HepG2 (cell line): ENCODE data around the gene AMHR2. TPM values are rescaled to one million over a fixed set of nuclear protein-coding genes. Genes with fewer than 3 reads are reported as not detected.

Experiments
- DNMT3B ChIP-seq: conservative IDR thresholded peaks from 2 replicates; pipeline ENCODE4 v1.6.1; 2016; ENCODE audit warnings: missing biosample characterization, control low read depth
- IKZF1 ChIP-seq: fragments of 450-650 bp; IDR thresholded peaks from 2 replicates; pipeline ENCODE4 v1.7.1; 2016
- KLF13 ChIP-seq: sonication (generic); formaldehyde crosslinking; IDR thresholded peaks from 2 replicates; pipeline ENCODE4 v1.4.0; 2020; ENCODE audit warnings: mild to moderate bottlenecking, missing genetic modification reagents
- MAFF ChIP-seq: IDR thresholded peaks from 2 replicates; pipeline ENCODE4 v1.6.1; 2011; ENCODE audit warnings: low read depth, low read length, improper control_type of control experiment
- NFE2L2 ChIP-seq: fragments of 150-350 bp; IDR thresholded peaks from 2 replicates; pipeline ENCODE4 v1.6.1; 2014; ENCODE audit warnings: low read length
- PAX8 ChIP-seq: sonication (generic); formaldehyde crosslinking; IDR thresholded peaks from 2 replicates; pipeline ENCODE4 v1.8.0; 2022; ENCODE audit warnings: mild to moderate bottlenecking, missing genetic modification reagents, borderline replicate concordance
- PAXIP1 ChIP-seq: sonication (generic); formaldehyde crosslinking; conservative IDR thresholded peaks from 2 replicates; pipeline ENCODE4 v1.4.0; 2020; ENCODE audit warnings: mild to moderate bottlenecking, missing genetic modification reagents, moderate library complexity
- SATB2 ChIP-seq: sonication (generic); formaldehyde crosslinking; IDR thresholded peaks from 2 replicates; pipeline ENCODE4 v1.5.0; 2020; ENCODE audit warnings: missing genetic modification reagents
- ZNF326 ChIP-seq: sonication (generic); formaldehyde crosslinking; IDR thresholded peaks from 2 replicates; pipeline ENCODE4 v1.4.0; 2020; ENCODE audit warnings: missing genetic modification reagents, borderline replicate concordance
- ZNF407 ChIP-seq: sonication (generic); formaldehyde crosslinking; IDR thresholded peaks from one replicate; pipeline ENCODE4 v1.5.1; 2020; ENCODE audit warnings: mild to moderate bottlenecking, missing genetic modification reagents; ENCODE audit errors: not compliant biosample characterization
- ZNF781 ChIP-seq: sonication (generic); formaldehyde crosslinking; IDR thresholded peaks from 2 replicates; pipeline ENCODE4 v1.5.1; 2020; ENCODE audit warnings: borderline replicate concordance, mild to moderate bottlenecking, missing genetic modification reagents; ENCODE audit errors: not compliant biosample characterization
- ZNF788 ChIP-seq: sonication (generic); formaldehyde crosslinking; IDR thresholded peaks from 2 replicates; pipeline ENCODE4 v1.5.0; 2020; ENCODE audit warnings: mild to moderate bottlenecking, missing genetic modification reagents, borderline replicate concordance
- ZSCAN31 ChIP-seq: sonication (generic); formaldehyde crosslinking; IDR thresholded peaks from 2 replicates; pipeline ENCODE4 v1.5.0; 2020; ENCODE audit warnings: low read depth, mild to moderate bottlenecking, missing genetic modification reagents
- ZXDC ChIP-seq: sonication (generic); formaldehyde crosslinking; IDR thresholded peaks from 2 replicates; pipeline ENCODE4 v1.5.0; 2020; ENCODE audit warnings: mild to moderate bottlenecking, missing genetic modification reagents
- polyA plus RNA-seq, 8 experiments: library from polyadenylated mRNA; depleted of rRNA in 3 of 8; stranded (reverse) in 7 of 8; unstranded in 1 of 8; fragments of >200 nt; fragmentation: Illumina TruSeq in 4 of 8; extraction: Trizol in 4 of 8; gene quantifications; 2 replicates each; pipeline versions ENCODE4 v1.2.1 to v1.2.3, GENCODE V29; 2011 to 2016; ENCODE audit warnings: low read depth in 4 of 8, missing spikeins in 1 of 8, mixed read lengths in 1 of 8; ENCODE audit not compliant: insufficient read depth in 1 of 8
- total RNA-seq, 5 experiments: library from RNA; depleted of rRNA; stranded (reverse); fragments of >200 nt; fragmentation: Illumina TruSeq; extraction: Trizol; gene quantifications; 2 replicates each; pipeline ENCODE4 v1.2.3, GENCODE V29; 2016; ENCODE audit warnings: low read depth in 1 of 5

AMHR2 gene
- total and polyA plus RNA-seq, 2 of the 13 experiments (the other 11 are each of a cell fraction or from before 2014, with no cell fraction given), result 0.24 to 0.58 TPM

GRCh38 chr12:53451661-53452158, 28.1 kb downstream of the AMHR2 start, which contains the start of gene PCBP2 (continued):
- no peak for TF ChIP-seq MAFF
- peak; percentile 87; the same call in 1 of the 2 replicates for TF ChIP-seq ZNF788 (CRISPR knock-in tag)
- no peak for TF ChIP-seq ZSCAN31
- no peak for TF ChIP-seq ZXDC
- TF ChIP-seq SATB2 (CRISPR knock-in tag), result no peak
- TF ChIP-seq PAXIP1, result peak; percentile 49; the same call in 1 of the 2 replicates
- TF ChIP-seq ZNF326 (CRISPR knock-in tag), result no peak
- TF ChIP-seq DNMT3B, result no peak
- TF ChIP-seq IKZF1, result no peak
- no peak for TF ChIP-seq PAX8
- no peak for TF ChIP-seq ZNF781 (CRISPR knock-in tag)
- no peak for TF ChIP-seq ZNF407 (CRISPR knock-in tag)
- TF ChIP-seq KLF13 (CRISPR knock-in tag), result no peak
- no peak for TF ChIP-seq NFE2L2
